Skin epidermis (tissue), 12 donors: ENCODE data around the gene FXYD7.

Source experiments
- H3K27ac ChIP-seq, 21 experiments: fragments of 200-600 bp; sonication (generic) in 11 of 21; one replicate each; pipeline ENCODE4 v1.5.0; 2020; ENCODE audit warnings: mild to moderate bottlenecking in 3 of 21, inconsistent platforms in 2 of 21, moderate library complexity in 2 of 21
- H3K4me3 ChIP-seq, 7 experiments: fragments of 200-600 bp; sonication (generic) in 2 of 7; one replicate each; pipeline ENCODE4 v1.5.0; 2020; ENCODE audit warnings: inconsistent platforms in 2 of 7, mild to moderate bottlenecking in 2 of 7, moderate library complexity in 1 of 7

FXYD7 gene

GRCh38 chr19:35155981-35156672, 13.1 kb downstream of the FXYD7 start:
- H3K4me3 ChIP-seq, result peak overlapping the region; percentile 51 to 75 (median 67)
- H3K27ac ChIP-seq, result peak overlapping the region in 16 of 21 experiments; percentile 47 to 97 (median 87)

GRCh38 chr19:35156673-35157014, 13.6 kb downstream of the FXYD7 start:
- H3K4me3 ChIP-seq, result no peak overlapping the region
- H3K27ac ChIP-seq, result peak overlapping the region in 1 of 21 experiments; percentile 97

GRCh38 chr19:35157431-35157830, 14.4 kb downstream of the FXYD7 start:
- H3K4me3 ChIP-seq, result no peak overlapping the region
- H3K27ac ChIP-seq, result no peak overlapping the region

GRCh38 chr19:35159606-35160005, 16.6 kb downstream of the FXYD7 start:
- H3K4me3 ChIP-seq, result no peak overlapping the region
- H3K27ac ChIP-seq, result no peak overlapping the region

- Histone ChIP-seq H3K4me3 (no peak overlapping the region), H3K27ac (no peak overlapping the region)
Measured at GRCh38 chr19:35160629-35161433, 17.8 kb downstream of the FXYD7 start.

- no peak overlapping the region for H3K27ac ChIP-seq
- H3K4me3 ChIP-seq, result no peak overlapping the region
Measured at GRCh38 chr19:35161434-35161743, 18.3 kb downstream of the FXYD7 start.

- Histone ChIP-seq H3K27ac (no peak overlapping the region), H3K4me3 (no peak overlapping the region)
Measured at GRCh38 chr19:35162471-35163326, 19.6 kb downstream of the FXYD7 start.

- Histone ChIP-seq H3K27ac (no peak overlapping the region), H3K4me3 (no peak overlapping the region)
Measured at GRCh38 chr19:35164418-35164817, 21.4 kb downstream of the FXYD7 start.

GRCh38 chr19:35165200-35166058, 22.4 kb downstream of the FXYD7 start:
- H3K4me3 ChIP-seq, result no peak overlapping the region
- H3K27ac ChIP-seq, result no peak overlapping the region

- no peak overlapping the region for H3K4me3 ChIP-seq
- H3K27ac ChIP-seq, result peak overlapping the region in 11 of 21 experiments; percentile 31 to 85 (median 63)
Measured at GRCh38 chr19:35166100-35167063, 23.3 kb downstream of the FXYD7 start.

- Histone ChIP-seq H3K4me3 (no peak overlapping the region), H3K27ac (peak overlapping the region in 16 of 21 experiments; percentile 7 to 85 (median 53))
Measured at GRCh38 chr19:35167251-35168119, 24.4 kb downstream of the FXYD7 start.

GRCh38 chr19:35168196-35168595, 25.1 kb downstream of the FXYD7 start:
- Histone ChIP-seq H3K27ac (peak overlapping the region in 13 of 21 experiments; percentile 7 to 85 (median 49)), H3K4me3 (no peak overlapping the region)

GRCh38 chr19:35169221-35169995, 26.4 kb downstream of the FXYD7 start:
- H3K27ac ChIP-seq, result peak overlapping the region in 7 of 21 experiments; percentile 29 to 85 (median 49)

GRCh38 chr19:35170359-35171061, 27.5 kb downstream of the FXYD7 start:
- Histone ChIP-seq H3K4me3 (no peak overlapping the region), H3K27ac (peak overlapping the region in 3 of 21 experiments; percentile 16 to 71 (median 26))

More at GRCh38 chr19:35169221-35169995, 26.4 kb downstream of the FXYD7 start:
- no peak overlapping the region for H3K4me3 ChIP-seq

- Histone ChIP-seq H3K27ac (no peak overlapping the region), H3K4me3 (no peak overlapping the region)
Measured at GRCh38 chr19:35171730-35172129, 28.7 kb downstream of the FXYD7 start.

GRCh38 chr19:35174226-35174625, 31.2 kb downstream of the FXYD7 start:
- Histone ChIP-seq H3K4me3 (no peak overlapping the region), H3K27ac (no peak overlapping the region)
